Measurements from ENCODE around the gene ZC3H12A.

Gene ZC3H12A

GRCh38 chr1:37477946-37478345 lies 3.6 kb downstream of the ZC3H12A start:
- in situ Hi-C loops (cut with MboI; ENCODE audit: low sequenced_read_pairs) = no loop called here

GRCh38 chr1:37478451-37478881 lies 4.1 kb downstream of the ZC3H12A start:
- in situ Hi-C loops (cut with MboI; ENCODE audit: low sequenced_read_pairs) = no loop called here

GRCh38 chr1:37478890-37479254 lies 4.5 kb downstream of the ZC3H12A start:
- in situ Hi-C loops (cut with MboI; ENCODE audit: low sequenced_read_pairs) = no loop called here

DNA sequence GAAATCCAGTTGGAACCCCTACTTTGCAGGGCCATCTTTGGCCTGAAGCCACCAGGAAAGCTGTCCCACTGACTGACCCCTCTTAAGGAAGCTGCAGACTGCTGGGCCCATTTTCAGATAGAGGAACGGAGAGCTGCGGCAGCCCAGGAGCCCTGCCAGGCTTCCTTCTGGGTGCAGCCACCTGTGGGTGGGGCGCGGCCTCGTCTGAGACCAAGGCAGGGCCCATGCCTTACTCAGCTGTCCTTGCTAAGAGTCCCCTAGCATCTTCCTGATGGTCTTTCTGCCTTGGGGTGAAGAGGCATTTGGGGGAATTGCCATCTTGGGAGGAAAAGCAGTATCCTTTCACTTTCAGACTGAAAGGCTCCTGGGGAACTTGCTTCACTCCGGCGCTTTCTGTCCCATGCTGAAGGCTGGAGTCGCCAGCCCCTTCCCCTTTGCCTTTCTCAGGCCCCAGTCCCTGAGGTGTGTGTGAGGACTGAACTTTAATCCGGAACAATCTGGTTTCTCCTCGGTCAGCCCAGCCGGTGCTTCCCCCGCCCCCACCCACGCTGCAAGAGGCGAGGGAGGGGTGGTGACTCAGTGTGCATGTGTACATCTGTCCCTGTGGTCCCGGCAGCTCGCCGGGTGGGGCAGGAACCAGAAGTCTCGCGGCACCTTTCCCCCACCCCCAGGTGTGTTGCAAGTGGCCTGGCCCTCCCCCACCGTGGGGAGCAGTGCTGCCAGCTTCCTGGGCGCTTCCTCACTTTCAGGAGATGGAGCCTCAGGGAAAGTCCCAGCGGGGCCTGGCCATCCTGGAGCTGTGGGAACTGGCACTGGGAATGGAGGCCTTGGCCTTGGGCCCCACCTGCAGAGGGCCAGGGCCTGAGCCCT lies 5.1 kb downstream of the ZC3H12A start:
- in situ Hi-C loops (cut with MboI; ENCODE audit: low sequenced_read_pairs) = no loop called here

- in situ Hi-C loops (cut with MboI; ENCODE audit: low sequenced_read_pairs) = no loop called here
These were observed 5.7 kb downstream of the ZC3H12A start for GRCh38 chr1:37480125-37480466.

DNA sequence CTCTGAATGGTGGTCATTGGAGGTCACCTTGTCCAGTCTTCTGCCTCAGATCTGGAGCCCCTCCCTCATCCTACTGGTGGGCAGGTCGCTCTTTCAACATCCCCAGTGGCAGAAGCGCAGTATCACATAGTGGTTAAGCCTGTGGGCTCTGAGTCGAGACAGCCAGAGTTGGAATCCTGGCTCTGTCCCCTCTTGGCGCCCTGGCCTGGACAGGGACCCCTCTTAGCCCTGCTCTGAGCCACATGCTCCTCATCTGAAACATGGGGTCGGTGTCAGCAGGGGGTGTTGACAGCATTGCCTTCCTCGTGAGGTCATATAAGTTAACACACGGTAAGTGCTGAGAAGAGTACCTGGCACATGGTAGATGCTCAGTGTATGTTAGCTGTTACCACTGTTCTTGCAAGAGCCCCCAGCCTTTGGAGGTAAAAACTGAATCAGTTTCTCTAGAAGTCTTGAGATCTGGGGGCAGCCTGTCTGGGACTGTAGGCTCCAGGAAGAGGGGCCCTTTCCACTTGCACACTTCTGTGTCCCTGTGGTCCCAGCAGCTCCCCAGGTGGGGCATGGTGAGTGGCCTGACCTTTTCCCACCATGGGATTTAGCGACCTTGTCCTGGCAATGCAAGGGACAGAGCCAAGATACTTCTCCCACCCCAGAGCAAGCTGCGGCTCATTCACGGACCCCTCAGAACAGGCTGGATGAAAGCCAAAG lies 6.4 kb downstream of the ZC3H12A start:
- in situ Hi-C loops (cut with MboI; ENCODE audit: low sequenced_read_pairs) = no loop called here

GRCh38 chr1:37481289-37482003 lies 7.1 kb downstream of the ZC3H12A start:
- in situ Hi-C loops (cut with MboI; ENCODE audit: low sequenced_read_pairs) = no loop called here

DNA sequence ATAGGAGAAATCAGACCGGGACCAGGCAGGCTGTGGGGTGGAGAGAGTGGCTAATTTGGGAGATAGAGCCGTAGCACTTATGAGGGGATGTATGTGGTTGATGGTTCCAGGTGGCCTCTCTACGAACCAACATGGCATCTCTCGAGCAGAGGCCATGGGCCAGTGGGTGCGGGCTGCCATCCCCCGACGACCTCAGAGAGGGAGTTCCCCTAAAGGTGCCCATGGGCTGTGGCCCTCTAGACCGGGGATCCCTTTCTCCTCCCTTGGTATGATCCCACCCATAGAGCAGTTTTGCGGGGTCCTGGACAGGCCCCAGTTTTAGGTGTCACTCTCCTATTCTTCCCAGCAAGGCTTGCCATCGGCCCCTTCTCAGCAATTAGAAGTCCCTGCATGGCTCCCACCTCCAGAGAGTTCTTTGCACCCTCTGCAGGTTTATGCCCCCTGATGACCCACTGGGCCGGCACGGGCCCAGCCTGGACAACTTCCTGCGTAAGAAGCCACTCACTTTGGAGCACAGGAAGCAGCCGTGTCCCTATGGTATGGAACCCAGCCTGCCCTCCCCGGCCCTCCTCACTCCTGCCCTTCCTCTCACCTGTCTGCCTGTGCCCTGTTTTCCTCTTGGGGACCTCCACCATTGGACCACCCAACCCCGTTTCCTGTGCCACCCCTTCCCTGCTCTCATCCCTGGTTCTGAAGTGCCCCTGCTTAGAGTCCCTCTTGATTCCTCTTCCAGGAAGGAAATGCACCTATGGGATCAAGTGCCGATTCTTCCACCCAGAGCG lies 7.8 kb downstream of the ZC3H12A start:
- in situ Hi-C loops (cut with MboI; ENCODE audit: low sequenced_read_pairs) = no loop called here

DNA sequence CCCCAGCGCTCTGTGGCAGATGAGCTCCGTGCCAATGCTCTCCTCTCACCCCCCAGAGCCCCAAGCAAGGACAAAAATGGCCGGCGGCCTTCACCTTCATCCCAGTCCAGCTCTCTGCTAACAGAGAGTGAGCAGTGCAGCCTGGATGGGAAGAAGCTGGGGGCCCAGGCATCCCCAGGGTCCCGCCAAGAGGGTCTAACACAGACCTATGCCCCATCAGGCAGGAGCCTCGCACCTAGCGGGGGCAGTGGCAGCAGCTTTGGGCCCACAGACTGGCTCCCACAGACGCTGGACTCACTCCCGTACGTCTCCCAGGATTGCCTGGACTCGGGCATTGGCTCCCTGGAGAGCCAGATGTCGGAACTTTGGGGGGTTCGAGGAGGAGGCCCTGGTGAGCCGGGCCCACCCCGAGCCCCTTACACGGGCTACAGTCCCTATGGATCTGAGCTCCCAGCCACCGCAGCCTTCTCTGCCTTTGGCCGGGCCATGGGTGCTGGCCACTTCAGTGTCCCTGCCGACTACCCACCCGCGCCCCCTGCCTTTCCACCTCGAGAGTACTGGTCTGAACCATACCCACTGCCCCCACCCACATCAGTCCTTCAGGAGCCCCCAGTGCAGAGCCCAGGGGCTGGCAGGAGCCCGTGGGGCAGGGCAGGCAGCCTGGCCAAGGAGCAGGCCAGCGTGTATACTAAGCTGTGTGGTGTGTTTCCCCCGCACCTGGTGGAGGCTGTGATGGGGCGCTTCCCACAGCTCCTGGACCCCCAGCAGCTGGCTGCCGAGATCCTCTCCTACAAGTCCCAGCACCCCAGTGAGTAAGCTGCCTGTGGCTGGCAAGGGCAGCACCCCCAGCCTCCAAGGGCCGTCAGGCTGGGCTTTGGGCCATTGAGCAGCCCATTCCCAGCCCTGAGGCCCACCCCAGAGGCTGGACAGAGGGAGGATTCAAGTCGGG lies 8.7 kb downstream of the ZC3H12A start:
- in situ Hi-C loops (cut with MboI; ENCODE audit: low sequenced_read_pairs) = no loop called here

- in situ Hi-C loops (cut with MboI; ENCODE audit: low sequenced_read_pairs) = no loop called here
These were observed 9.4 kb downstream of the ZC3H12A start for GRCh38 chr1:37483785-37484184.

- in situ Hi-C loops (cut with MboI; ENCODE audit: low sequenced_read_pairs) = no loop called here
These were observed 10.1 kb downstream of the ZC3H12A start for GRCh38 chr1:37484325-37485051.

GRCh38 chr1:37485902-37486679 lies 11.7 kb downstream of the ZC3H12A start:
- in situ Hi-C loops (cut with MboI; ENCODE audit: low sequenced_read_pairs) = no loop called here

DNA sequence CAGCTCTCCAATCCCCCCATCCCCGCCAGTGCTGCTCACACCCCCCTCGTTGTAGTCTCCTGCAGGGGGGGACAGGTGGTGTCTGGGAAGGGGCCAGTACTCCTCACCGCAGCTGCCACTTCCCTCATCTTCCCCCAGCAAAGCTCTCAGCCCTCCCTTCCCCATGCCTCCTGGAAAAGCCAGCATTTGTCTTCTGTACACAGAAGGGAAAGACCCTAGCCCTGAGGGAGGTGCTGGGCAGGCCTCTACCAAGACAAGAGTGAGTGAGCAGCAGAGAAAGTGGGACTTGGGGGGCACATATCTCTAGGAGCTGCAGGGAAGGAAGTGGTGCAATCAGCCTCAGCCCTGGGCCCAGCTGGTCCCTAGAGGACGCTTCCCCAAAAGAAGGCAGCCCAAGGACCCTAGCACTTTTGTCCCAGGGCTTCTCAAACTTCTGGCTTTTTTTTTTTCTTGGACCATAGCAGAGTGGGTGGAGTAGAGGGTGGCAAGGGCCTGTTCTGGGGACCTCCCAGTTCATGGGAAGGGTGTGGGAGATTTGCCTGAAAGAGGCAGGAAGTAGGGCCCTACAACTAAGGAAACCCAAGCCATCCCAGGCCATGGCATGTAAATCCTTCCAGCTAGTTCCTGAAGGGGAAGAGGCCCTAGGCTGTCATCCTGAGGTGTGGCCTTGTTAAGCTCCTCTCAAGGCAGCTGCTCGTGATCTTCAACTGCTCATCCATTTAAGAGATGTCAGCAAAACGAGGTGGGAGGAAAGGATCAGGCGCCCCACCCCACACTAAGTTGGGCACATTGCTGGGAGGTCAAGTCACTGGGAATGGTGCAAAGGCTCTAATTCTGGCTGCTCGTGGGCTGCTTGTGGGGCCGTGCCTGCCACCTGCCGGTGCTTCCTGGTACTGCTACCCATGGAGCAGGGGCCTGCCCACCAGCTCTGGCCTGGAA lies 12.6 kb downstream of the ZC3H12A start:
- in situ Hi-C loops (cut with MboI; ENCODE audit: low sequenced_read_pairs) = no loop called here

GRCh38 chr1:37487619-37487984 lies 13.2 kb downstream of the ZC3H12A start:
- in situ Hi-C loops (cut with MboI; ENCODE audit: low sequenced_read_pairs) = no loop called here

GRCh38 chr1:37493336-37494098 lies 19.1 kb downstream of the ZC3H12A start:
- in situ Hi-C loops (cut with MboI; ENCODE audit: low sequenced_read_pairs) = no loop called here

- in situ Hi-C loops (cut with MboI; ENCODE audit: low sequenced_read_pairs) = no loop called here
These were observed 21.5 kb downstream of the ZC3H12A start for GRCh38 chr1:37495875-37496274.

- in situ Hi-C loops (cut with MboI; ENCODE audit: low sequenced_read_pairs) = no loop called here
These were observed 23.5 kb downstream of the ZC3H12A start for GRCh38 chr1:37497832-37498231.

Measured in hTERT RPE-1 (cell line).